Stimulated activated CD4-positive, alpha-beta T cell treated with anti-CD3 and anti-CD28 coated beads, Interleukin-15, amount 100 ng/mL, for 24 hours (primary cell): ENCODE measurements around the gene AIP.

ENCODE experiments used
- DNase-seq: peaks from one replicate; pipeline ENCODE4 v3.0.0-alpha.2; 2020

AIP gene

DNA sequence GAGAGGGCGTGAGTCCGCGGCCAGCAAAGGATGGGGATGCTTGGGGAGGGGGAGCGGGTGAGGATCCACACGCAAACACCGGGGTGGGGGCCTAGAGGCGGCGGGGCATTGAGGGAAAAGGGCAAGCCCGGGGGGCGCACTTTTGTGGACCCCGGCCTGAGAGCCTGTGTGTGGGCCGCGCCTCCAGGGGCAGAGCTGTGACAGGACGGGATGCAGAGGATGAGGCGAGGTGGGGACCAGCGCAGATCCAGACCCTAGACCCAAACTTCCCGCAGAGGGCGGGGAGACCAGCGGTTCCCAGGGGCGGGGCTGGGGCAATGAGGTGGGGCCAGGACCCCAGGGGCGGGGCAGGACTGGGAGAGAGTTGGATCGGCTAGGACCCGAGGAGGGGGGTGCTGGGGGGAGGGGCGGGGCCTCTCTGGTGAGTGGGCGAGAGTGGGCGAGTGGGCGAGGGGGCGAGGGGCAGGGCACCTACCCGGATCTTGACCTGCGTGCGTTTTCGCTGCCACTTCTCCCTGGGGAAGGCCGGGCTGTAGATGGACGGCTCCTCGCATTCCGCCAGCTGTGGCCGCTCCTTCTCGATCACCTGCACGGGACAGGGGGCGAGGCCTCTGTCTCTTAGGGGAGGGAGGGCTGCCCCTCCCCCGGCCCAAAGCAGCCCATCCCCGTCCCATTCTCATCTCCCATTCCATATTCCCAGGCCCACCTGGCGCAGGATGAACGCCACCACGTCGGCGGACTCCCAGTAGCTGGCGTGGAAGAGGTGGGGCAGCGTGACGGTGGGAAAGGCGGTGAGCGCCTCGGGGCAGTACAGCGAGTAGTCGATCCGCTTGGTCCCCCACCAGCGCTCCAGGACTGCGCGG, 11.8 kb downstream of the AIP start:
- no peak for DNase-seq

- no peak for DNase-seq
These were observed 12.6 kb downstream of the AIP start for GRCh38 chr11:67495234-67496005.

DNA sequence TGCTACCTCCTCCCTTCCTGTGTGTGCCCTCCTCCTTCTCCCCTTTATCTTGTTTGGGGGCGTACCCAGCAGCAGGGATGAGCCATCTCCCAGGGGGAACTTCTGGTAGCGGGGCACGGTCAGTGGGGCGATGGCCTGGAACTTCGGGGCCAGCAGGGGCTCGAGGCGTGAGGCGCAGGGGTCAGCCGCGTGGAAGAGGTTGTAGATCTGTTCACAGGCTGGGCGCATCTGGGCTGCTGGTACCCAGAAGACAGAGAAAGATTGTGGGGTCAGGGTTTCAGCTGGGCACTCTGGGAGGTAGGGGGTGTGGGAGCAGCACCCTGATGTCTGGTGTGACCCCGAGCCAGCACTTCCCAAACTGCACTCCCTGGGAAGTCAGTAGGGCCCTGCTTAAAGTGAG, 13.3 kb downstream of the AIP start:
- no peak for DNase-seq

DNA sequence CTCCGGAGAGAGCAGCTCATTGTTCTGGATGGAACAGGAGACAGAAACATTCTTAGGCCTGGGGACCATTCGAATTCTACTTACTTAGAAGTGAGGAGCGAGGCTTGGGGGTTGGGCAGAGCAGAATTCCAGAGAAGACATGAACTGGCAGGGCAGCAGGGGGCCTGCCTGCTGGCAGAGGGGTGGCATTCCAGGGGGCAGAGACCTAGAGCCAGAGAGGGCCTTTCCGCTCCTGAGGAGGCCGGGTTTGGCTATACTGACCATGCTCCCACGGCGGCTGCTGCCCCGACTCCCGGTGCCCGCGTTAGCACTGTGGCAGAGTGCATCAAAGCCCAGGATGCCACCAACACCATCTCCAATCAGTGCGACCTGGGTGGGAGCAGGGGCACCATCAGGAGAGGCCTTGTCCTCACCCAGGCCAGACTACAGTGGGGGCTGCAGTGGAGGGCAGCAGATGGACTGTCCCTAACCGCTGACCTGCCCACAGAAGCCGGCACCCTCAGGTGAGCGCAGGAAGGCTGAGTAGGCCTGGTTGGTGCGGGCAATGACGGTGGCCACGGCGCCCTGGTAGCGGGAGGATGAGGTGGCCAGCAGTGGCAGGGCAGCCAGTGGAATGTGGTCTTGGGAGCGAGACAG, 14.9 kb downstream of the AIP start:
- no peak for DNase-seq

DNA sequence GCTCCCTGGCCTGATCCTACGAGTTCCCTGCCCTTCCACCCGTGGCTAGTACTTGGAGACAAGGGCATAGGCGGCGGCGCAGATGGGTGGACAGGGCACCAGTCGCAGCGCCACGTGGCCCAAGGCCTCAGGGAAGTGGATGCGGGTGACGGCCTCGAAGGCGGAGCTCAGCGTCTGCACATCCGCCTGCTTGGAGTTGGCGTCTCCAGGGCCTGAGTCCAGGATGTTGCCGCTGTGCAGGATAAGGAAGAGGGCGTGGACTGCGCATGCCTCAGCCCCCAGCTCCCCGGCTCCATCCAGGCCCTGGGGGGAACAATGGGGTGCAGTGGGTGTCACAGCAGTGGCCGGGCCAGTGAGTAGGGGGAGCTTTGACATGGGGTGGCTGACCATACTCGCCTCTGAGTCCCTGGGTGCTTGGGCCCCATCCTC, 15.7 kb downstream of the AIP start:
- DNase-seq: no peak

GRCh38 chr11:67499808-67500483, 17.1 kb downstream of the AIP start:
- DNase-seq: no peak

DNA sequence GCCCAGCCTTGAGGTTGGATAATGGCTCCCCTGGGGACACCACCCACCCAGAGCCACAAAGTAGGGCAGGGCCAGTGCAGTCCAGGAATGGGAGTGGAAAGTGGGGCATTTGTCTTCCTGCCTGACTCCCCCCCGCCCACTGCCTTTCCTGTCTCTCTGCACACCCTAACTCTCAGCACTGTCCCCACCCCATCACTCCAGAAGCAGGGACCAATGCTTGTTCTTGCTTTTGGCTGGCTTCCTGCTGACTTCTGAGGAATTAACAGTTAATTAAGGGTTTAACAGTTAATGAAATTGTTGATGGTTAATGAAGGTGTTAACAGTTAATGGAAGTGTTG, 17.6 kb downstream of the AIP start:
- no peak for DNase-seq

- no peak for DNase-seq
These were observed 18.2 kb downstream of the AIP start for GRCh38 chr11:67500831-67501715.

DNA sequence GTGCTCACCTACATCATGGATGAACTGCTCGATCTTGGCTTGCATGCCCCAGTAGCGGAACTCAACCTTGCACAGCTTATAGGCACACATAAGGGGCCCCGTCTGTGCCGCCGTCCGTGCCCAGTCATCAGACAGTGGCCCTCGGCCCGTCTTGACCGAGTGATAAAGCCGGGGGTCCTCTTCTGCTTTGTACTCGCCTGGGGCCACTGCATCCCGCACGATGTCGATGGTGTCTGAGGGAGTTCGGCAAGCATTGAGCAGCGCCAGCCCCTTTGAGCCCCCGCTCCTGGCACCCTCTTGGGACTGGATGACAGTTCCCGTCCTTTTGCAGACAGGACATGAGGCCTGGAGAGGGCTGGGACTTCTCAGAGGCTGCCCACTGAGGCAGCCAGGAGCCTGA, 19.0 kb downstream of the AIP start:
- DNase-seq: no peak

GRCh38 chr11:67502328-67502979, 19.6 kb downstream of the AIP start:
- no peak for DNase-seq

DNA sequence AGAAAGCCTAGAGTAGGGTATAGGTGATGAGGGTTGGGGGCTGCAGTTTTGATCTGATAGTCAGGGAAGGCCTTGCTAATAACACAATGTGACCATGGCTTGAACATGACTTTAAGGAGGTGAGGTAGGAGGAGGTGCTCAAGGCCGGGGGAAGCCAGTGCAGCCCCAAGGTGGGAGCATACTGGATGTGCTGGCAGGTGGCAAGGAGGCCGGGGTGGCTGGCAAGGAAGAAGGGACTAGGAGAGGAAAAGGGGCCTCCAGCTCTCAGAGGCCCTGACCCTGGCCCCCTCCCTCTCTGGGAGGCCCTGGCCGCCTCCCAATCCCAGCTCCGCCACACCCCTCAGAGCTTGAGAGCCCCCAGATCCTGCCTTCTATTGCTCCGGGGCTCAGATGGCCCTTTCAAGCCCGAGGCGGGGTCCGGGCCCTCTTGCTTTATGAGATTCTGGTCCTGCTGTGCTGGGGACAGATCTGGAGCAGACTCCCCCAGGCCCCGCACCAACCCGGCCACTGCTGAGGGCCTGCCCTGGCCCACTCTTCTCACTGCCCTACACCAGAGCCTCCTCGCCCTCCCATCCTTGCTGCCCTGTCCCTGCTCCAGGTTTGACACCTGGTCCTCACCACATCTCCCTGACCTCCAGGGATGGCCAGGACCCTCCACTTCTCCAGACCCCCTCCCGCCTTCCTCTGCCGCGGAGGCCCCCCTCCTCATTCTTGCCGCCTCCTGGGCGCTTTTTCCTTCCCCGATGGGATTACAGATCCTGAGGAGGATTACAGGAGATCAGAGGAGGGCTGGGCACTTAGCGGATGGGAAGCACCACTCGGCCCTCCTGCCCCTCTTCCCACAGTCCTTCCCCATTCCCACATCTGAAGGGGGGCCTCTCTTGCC, 20.5 kb downstream of the AIP start:
- DNase-seq: no peak

GRCh38 chr11:67504005-67504949, 21.5 kb downstream of the AIP start:
- peak; percentile 53 for DNase-seq

DNA sequence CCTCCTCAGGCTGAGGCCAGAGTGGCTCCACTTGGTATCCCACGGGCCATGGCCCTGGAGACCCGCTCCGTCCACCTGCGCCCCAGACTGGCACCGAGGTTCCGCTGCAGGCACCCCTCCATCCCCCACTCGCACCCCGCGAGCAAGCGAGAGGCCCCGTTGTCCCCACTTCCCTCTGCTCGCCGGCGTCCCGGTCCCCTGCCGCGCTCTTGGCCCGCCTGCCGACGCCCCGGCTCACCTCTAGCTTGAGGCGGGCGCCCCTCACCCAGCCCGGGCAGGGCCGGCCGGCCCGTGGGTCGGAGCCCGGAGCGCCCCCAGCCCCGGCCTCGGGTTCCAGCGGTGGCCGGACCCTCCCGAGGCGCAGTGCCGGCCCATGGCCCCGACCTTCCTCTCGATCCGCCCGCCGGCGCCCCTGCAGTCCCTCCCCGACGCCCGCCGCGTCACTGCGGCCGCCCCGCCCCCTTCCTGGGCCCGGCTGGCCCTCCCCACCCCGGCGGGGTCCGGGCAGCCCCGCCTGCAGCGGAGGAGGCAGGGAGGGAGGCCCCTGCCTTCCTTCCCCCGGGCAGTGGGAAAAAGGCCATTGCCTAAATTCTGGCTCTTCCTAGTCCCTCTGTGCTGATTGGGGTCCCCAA, 22.2 kb downstream of the AIP start, which contains the start of gene PITPNM1:
TSS of gene PITPNM1 (minus strand) at position 414 of the 632 bp plus-strand sequence. CDS start 1,183 bp downstream, outside the sequence.
- peak; percentile 87 for DNase-seq

DNA sequence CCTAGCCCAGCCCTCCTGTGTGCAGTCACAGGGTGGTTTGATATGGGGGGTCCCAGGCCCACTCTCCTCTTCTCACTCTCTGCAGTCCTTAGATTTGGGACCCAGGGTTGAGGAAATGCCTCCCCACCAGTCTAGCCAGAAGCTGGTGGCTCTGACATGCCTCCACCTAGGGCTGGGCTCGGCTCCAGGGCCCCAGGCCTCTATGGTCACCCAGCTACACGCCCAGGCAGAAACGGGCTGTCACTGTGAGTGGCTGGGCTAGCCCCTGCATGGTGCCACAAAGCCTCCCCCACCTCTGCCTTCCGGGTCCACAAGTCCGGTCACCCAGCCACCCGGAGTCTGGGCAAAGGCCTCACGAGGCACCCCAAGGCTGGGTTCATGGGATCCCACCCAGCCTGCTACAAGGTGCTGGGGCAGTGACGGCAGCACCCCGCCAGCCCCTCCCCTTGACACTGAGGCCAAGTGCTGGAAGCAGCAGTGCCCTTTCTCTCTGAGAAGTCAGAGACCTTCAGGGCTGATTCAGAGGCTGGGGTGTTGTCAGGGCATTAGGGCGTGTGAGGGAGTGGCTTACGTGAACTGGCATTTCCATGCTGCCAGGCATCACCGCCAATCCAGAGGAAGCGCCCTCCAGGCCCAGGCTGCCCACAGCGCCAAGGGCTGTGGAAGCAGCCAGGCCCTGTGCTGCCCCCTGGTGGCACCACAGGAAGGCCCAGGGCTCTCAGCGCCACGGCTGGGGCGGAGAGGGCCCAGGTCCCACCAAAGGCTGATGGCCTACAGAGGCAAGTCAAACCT, 23.0 kb downstream of the AIP start:
- DNase-seq: peak; percentile 96

- DNase-seq: no peak
These were observed 23.7 kb downstream of the AIP start for GRCh38 chr11:67506426-67507051.

DNA sequence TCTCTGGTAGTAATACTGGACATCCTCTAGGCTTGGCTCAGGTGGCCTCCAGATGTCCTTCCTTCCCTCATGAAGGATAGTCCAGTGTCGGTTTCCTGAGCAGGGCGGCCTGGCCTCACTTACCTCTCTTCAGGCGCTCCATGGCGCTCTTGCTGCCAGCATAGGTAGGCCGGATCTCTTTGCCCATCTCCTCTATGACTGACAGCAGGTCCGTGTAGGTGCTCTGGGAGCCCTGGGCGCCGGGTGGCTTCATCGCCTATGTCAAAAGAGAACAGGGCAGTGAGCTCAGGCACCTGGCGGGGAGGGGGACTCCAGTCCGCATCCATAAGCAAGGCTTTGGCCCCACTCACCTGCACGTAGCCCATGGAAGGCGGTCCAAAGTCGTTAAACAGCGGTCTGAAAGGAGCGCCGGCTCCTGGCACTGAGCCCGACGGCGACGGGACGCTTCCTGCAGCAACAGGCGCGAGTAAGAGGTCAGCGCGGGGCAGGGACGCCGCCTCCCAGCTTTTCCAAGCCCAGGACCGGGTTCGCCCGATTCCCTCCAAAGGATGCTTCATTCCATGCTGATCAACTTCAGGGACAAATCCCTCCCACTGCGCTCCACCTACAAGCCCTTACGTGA, 24.5 kb downstream of the AIP start:
- DNase-seq: no peak
